Measurements from ENCODE around the gene CHERP.

The CHERP gene

GRCh38 chr19:16579381-16579780 lies 37.1 kb upstream of the CHERP start:
- Histone ChIP-seq H3K27me3 (ENCODE audit: insufficient read depth, low read length) (no peaks in the 10 kb centered on the region), H2AFZ (ENCODE audit: low read length) (no peak overlapping the region), H3K9ac (ENCODE audit: low read length) (no peak overlapping the region), H3K9me2 (ENCODE audit: low read depth, low read length) (no peaks in the 10 kb centered on the region), H3K4me2 (ENCODE audit: low read length) (no peak overlapping the region), H3K79me2 (ENCODE audit: insufficient read depth, low read length) (peaks cover 43% of the 10 kb centered on the region), H3F3A (ENCODE audit: insufficient read depth, low read length) (no peaks in the 10 kb centered on the region; the same call in 1 of the 2 replicates), H3K4me1 (ENCODE audit: insufficient read depth, low read length, severe bottlenecking) (peaks cover 34% of the 10 kb centered on the region), H3K9me3 (ENCODE audit: low read length) (no peaks in the 10 kb centered on the region), H3K4me3 (ENCODE audit: low read depth, low read length, poor library complexity, severe bottlenecking) (no peak overlapping the region), H3K36me3 (ENCODE audit: insufficient read depth, low read length) (peaks cover 49% of the 10 kb centered on the region), H4K20me1 (ENCODE audit: insufficient read depth, low read length) (no peaks in the 10 kb centered on the region), H3K27ac (ENCODE audit: low read depth, low read length, poor library complexity, severe bottlenecking) (no peak overlapping the region)
- TF ChIP-seq CTCF (IDR thresholded peaks at IDR 0.05; ENCODE audit: low read length) (no peak), EZH2 (IDR thresholded peaks at IDR 0.05; ENCODE audit: borderline replicate concordance, low read length) (no peak)

GRCh38 chr19:16577531-16577985 lies 35.3 kb upstream of the CHERP start:
- H4K20me1 ChIP-seq (ENCODE audit: insufficient read depth, low read length): no peaks in the 10 kb centered on the region
- H3K9ac ChIP-seq (ENCODE audit: low read length): no peak overlapping the region

GRCh38 chr19:16576690-16577530 lies 34.7 kb upstream of the CHERP start:
- H3K79me2 ChIP-seq (ENCODE audit: insufficient read depth, low read length): peaks cover 25% of the 10 kb centered on the region
- peaks cover 27% of the 10 kb centered on the region for H3K4me1 ChIP-seq (ENCODE audit: insufficient read depth, low read length, severe bottlenecking)
- no peak for TF ChIP-seq CTCF (IDR thresholded peaks at IDR 0.05; ENCODE audit: low read length)
- TF ChIP-seq EZH2 (IDR thresholded peaks at IDR 0.05; ENCODE audit: borderline replicate concordance, low read length): no peak
- H3K27me3 ChIP-seq (ENCODE audit: insufficient read depth, low read length): no peaks in the 10 kb centered on the region
- H3K4me3 ChIP-seq (ENCODE audit: low read depth, low read length, poor library complexity, severe bottlenecking): no peak overlapping the region
- H3K4me2 ChIP-seq (ENCODE audit: low read length): no peak overlapping the region
- no peak overlapping the region for H3K27ac ChIP-seq (ENCODE audit: low read depth, low read length, poor library complexity, severe bottlenecking)
- H2AFZ ChIP-seq (ENCODE audit: low read length): no peak overlapping the region
- no peaks in the 10 kb centered on the region for H3K9me3 ChIP-seq (ENCODE audit: low read length)
- H4K20me1 ChIP-seq (ENCODE audit: insufficient read depth, low read length): no peaks in the 10 kb centered on the region
- peaks cover 53% of the 10 kb centered on the region for H3K36me3 ChIP-seq (ENCODE audit: insufficient read depth, low read length)
- no peaks in the 10 kb centered on the region for H3K9me2 ChIP-seq (ENCODE audit: low read depth, low read length)
- no peaks in the 10 kb centered on the region; the same call in 1 of the 2 replicates for H3F3A ChIP-seq (ENCODE audit: insufficient read depth, low read length)
- no peak overlapping the region for H3K9ac ChIP-seq (ENCODE audit: low read length)

More at GRCh38 chr19:16577531-16577985, 35.3 kb upstream of the CHERP start:
- no peaks in the 10 kb centered on the region for H3K9me2 ChIP-seq (ENCODE audit: low read depth, low read length)
- H3F3A ChIP-seq (ENCODE audit: insufficient read depth, low read length): no peaks in the 10 kb centered on the region; the same call in 1 of the 2 replicates
- H2AFZ ChIP-seq (ENCODE audit: low read length): no peak overlapping the region
- peaks cover 33% of the 10 kb centered on the region for H3K4me1 ChIP-seq (ENCODE audit: insufficient read depth, low read length, severe bottlenecking)
- H3K27ac ChIP-seq (ENCODE audit: low read depth, low read length, poor library complexity, severe bottlenecking): no peak overlapping the region
- H3K27me3 ChIP-seq (ENCODE audit: insufficient read depth, low read length): no peaks in the 10 kb centered on the region
- H3K4me3 ChIP-seq (ENCODE audit: low read depth, low read length, poor library complexity, severe bottlenecking): no peak overlapping the region
- TF ChIP-seq EZH2 (IDR thresholded peaks at IDR 0.05; ENCODE audit: borderline replicate concordance, low read length) (no peak), CTCF (IDR thresholded peaks at IDR 0.05; ENCODE audit: low read length) (no peak)
- peaks cover 53% of the 10 kb centered on the region for H3K36me3 ChIP-seq (ENCODE audit: insufficient read depth, low read length)
- no peaks in the 10 kb centered on the region for H3K9me3 ChIP-seq (ENCODE audit: low read length)
- peaks cover 30% of the 10 kb centered on the region for H3K79me2 ChIP-seq (ENCODE audit: insufficient read depth, low read length)
- H3K4me2 ChIP-seq (ENCODE audit: low read length): no peak overlapping the region
